ENCODE results near the gene BLOC1S5.
A peak's percentile ranks its signal among the peaks of the same experiment; 100 is the strongest.
"Not testable (repeated sequence)": the region's sequence is repeated elsewhere in the genome, so short reads cannot be mapped to it uniquely, and the experiment has no call there.

The BLOC1S5 gene

GRCh38 chr6:7996538-7997111 lies 67.6 kb downstream of the BLOC1S5 start:
- TF ChIP-seq MAX (IDR thresholded peaks at IDR 0.05; ENCODE audit: low read depth, low read length) (no peak), POLR2A (IDR thresholded peaks at IDR 0.05; ENCODE audit: extremely low read depth, insufficient read length) (no peak), CTCF (IDR thresholded peaks at IDR 0.05; ENCODE audit: low read depth, low read length) (no peak), MYC (IDR thresholded peaks at IDR 0.05; ENCODE audit: low read depth, low read length) (no peak)
- DNase-seq (ENCODE audit: low read depth): no peak

GRCh38 chr6:7993952-7994351 lies 70.2 kb downstream of the BLOC1S5 start:
- TF ChIP-seq MYC (IDR thresholded peaks at IDR 0.05; ENCODE audit: low read depth, low read length) (no peak), MAX (IDR thresholded peaks at IDR 0.05; ENCODE audit: low read depth, low read length) (no peak), POLR2A (IDR thresholded peaks at IDR 0.05; ENCODE audit: extremely low read depth, insufficient read length) (no peak), CTCF (IDR thresholded peaks at IDR 0.05; ENCODE audit: low read depth, low read length) (no peak)
- DNase-seq (ENCODE audit: low read depth): peak; percentile 9
- H3K4me3 ChIP-seq (ENCODE audit: low read depth, low read length): no peak overlapping the region

More at GRCh38 chr6:7996538-7997111, 67.6 kb downstream of the BLOC1S5 start:
- H3K4me3 ChIP-seq (ENCODE audit: low read depth, low read length): no peak overlapping the region

- TF ChIP-seq MAX (IDR thresholded peaks at IDR 0.05; ENCODE audit: low read depth, low read length): no peak
- TF ChIP-seq POLR2A (IDR thresholded peaks at IDR 0.05; ENCODE audit: extremely low read depth, insufficient read length): no peak
- TF ChIP-seq CTCF (IDR thresholded peaks at IDR 0.05; ENCODE audit: low read depth, low read length): no peak
- no peak for TF ChIP-seq MYC (IDR thresholded peaks at IDR 0.05; ENCODE audit: low read depth, low read length)
- H3K4me3 ChIP-seq (ENCODE audit: low read depth, low read length): no peak overlapping the region
- no peak for DNase-seq (ENCODE audit: low read depth)
Measured at GRCh38 chr6:7993399-7993798, 70.8 kb downstream of the BLOC1S5 start.

- DNase-seq (ENCODE audit: low read depth): peak; percentile 51
- H3K4me3 ChIP-seq (ENCODE audit: low read depth, low read length): no peak overlapping the region
- TF ChIP-seq MYC (IDR thresholded peaks at IDR 0.05; ENCODE audit: low read depth, low read length) (no peak), CTCF (IDR thresholded peaks at IDR 0.05; ENCODE audit: low read depth, low read length) (peak; percentile 33), POLR2A (IDR thresholded peaks at IDR 0.05; ENCODE audit: extremely low read depth, insufficient read length) (no peak), MAX (IDR thresholded peaks at IDR 0.05; ENCODE audit: low read depth, low read length) (no peak)
Measured at GRCh38 chr6:7992002-7992815, 72.0 kb downstream of the BLOC1S5 start.

- TF ChIP-seq MYC (IDR thresholded peaks at IDR 0.05; ENCODE audit: low read depth, low read length) (no peak), POLR2A (IDR thresholded peaks at IDR 0.05; ENCODE audit: extremely low read depth, insufficient read length) (no peak)
- no peak overlapping the region for H3K4me3 ChIP-seq (ENCODE audit: low read depth, low read length)
- no peak for DNase-seq (ENCODE audit: low read depth)
Measured at GRCh38 chr6:7991536-7991935, 72.7 kb downstream of the BLOC1S5 start.

GRCh38 chr6:7986219-7986618 lies 78.0 kb downstream of the BLOC1S5 start:
- TF ChIP-seq CTCF (IDR thresholded peaks at IDR 0.05; ENCODE audit: low read depth, low read length): no peak
- no peak for TF ChIP-seq POLR2A (IDR thresholded peaks at IDR 0.05; ENCODE audit: extremely low read depth, insufficient read length)
- no peak overlapping the region for H3K4me3 ChIP-seq (ENCODE audit: low read depth, low read length)
- DNase-seq (ENCODE audit: low read depth): no peak

GRCh38 chr6:7983967-7984366 lies 80.2 kb downstream of the BLOC1S5 start:
- not testable (repeated sequence) for H3K4me3 ChIP-seq (ENCODE audit: low read depth, low read length); DNase-seq (ENCODE audit: low read depth)
